ENCODE data around the gene TREML4. TPM values are rescaled to one million over a fixed set of nuclear protein-coding genes. Genes with fewer than 3 reads are reported as not detected.

Gene TREML4
- total and polyA plus RNA-seq, 2 experiments from 2014 or later: not detected

DNA sequence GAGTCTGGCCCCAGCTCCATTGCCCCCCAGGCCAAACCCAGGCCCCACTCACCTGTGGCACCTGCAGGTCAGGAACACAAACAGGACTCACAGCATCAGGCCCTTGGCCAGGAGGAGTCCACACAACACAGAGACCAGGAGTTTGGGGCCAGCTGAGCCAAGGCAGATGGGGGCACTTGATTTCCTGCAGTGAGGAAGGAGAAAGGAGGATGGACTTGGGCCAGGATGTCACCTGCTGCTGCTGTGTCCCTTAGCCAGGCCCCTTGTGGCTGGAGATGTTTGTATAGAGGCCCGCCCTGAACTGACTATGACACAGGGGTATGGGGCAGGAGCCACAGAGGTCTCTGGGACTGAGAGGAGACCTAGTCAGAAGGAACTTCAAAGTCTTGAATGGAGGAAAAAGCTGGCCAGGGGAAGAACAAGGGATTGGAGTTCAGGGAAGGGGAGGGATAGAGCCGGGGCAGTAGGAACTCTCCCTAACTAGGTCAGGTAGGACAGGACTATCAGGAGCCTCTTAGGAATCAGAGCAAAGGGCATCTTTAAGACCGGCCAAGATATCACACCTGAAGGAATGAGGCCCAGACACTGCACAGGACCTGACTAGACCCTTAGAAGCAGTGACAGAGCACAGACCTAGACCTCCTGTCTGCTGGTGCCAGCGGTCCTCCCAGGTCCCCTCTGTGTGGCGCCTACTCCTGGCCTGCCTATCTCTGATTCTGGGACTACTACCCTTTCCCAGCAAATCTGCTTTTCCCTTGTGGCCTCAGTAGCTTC, 18.4 kb upstream of the TREML4 start:
- H3K27ac ChIP-seq: peak overlapping the region; percentile 71
- H3K4me3 ChIP-seq: no peak overlapping the region
- H3K27me3 ChIP-seq: peaks cover 14% of the 10 kb centered on the region
- H3K36me3 ChIP-seq (replicated peaks; ENCODE audit: insufficient read depth, low read depth): no peaks in the 10 kb centered on the region
- no peak for TF ChIP-seq EZH2 (IDR thresholded peaks at IDR 0.05; ENCODE audit: borderline replicate concordance)
- no peak for TF ChIP-seq EZH2phosphoT487 (IDR thresholded peaks at IDR 0.05; ENCODE audit: low read depth, severe bottlenecking, unreplicated experiment)
- H3K4me2 ChIP-seq: no peak overlapping the region
- DNase-seq (ENCODE audit: low spot score): peak; percentile 35
- H4K20me1 ChIP-seq (ENCODE audit: insufficient read depth, poor library complexity, severe bottlenecking): no peaks in the 10 kb centered on the region
- no peaks in the 10 kb centered on the region for H3K9me3 ChIP-seq (ENCODE audit: low read depth)
- H2AFZ ChIP-seq: no peak overlapping the region
- no peaks in the 10 kb centered on the region for H3K9me2 ChIP-seq (replicated peaks; ENCODE audit: insufficient read depth)
- peaks cover 12% of the 10 kb centered on the region for H3K4me1 ChIP-seq (ENCODE audit: insufficient read depth)
- no peaks in the 10 kb centered on the region for H3K79me2 ChIP-seq
- 85% methylated on average over 5 of the region's 5 CpGs for WGBS (ENCODE audit: low lambda C conversion rate, missing lambda C conversion rate)

DNA sequence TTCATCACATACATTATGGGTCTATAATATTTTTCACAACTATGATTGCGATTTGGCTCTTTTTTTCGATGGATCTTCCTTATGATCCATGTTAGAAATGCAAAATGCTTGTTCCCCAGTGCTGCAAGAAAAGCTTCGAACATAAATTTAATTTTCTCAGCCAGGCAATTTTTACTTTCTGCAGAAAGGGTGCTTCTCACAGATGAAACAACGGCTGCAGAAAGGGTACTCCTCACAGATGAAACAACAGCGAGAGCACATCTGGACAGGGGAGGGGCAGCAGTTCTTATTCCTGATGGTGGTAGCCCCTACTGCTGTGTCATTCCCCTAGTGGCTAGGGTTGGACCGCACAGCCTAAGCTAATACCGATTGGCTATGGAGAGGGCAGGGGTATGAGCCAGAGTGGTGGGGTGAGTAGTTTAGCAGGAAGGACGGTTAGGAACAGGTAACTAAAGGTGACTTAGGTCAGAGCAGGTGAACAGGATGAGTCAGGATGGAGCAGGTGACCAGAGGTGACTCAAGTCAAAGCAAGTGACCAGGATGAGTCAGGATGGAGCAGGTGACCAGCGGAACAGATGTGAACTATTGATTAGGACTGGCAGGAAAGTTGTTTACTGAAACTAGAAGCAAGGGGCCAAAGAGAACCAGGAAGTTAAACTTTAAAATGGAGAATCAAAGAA, 13.4 kb upstream of the TREML4 start:
- Histone ChIP-seq H3K4me1 (ENCODE audit: insufficient read depth) (peaks cover 5% of the 10 kb centered on the region), H3K4me2 (no peak overlapping the region), H3K27ac (peak overlapping the region; percentile 87), H3K9me3 (ENCODE audit: low read depth) (peaks cover 4% of the 10 kb centered on the region), H3K4me3 (no peak overlapping the region), H4K20me1 (ENCODE audit: insufficient read depth, poor library complexity, severe bottlenecking) (no peaks in the 10 kb centered on the region), H3K79me2 (no peaks in the 10 kb centered on the region), H3K27me3 (peaks cover 7% of the 10 kb centered on the region), H2AFZ (no peak overlapping the region), H3K9me2 (replicated peaks; ENCODE audit: insufficient read depth) (no peaks in the 10 kb centered on the region), H3K36me3 (replicated peaks; ENCODE audit: insufficient read depth, low read depth) (no peaks in the 10 kb centered on the region)
- WGBS (ENCODE audit: low lambda C conversion rate, missing lambda C conversion rate): 65% methylated on average over 9 of the region's 9 CpGs
- peak; percentile 71 for DNase-seq (ENCODE audit: low spot score)
- TF ChIP-seq EZH2phosphoT487 (IDR thresholded peaks at IDR 0.05; ENCODE audit: low read depth, severe bottlenecking, unreplicated experiment) (no peak), EZH2 (IDR thresholded peaks at IDR 0.05; ENCODE audit: borderline replicate concordance) (no peak)
- TF ChIP-seq, protein P1, sequence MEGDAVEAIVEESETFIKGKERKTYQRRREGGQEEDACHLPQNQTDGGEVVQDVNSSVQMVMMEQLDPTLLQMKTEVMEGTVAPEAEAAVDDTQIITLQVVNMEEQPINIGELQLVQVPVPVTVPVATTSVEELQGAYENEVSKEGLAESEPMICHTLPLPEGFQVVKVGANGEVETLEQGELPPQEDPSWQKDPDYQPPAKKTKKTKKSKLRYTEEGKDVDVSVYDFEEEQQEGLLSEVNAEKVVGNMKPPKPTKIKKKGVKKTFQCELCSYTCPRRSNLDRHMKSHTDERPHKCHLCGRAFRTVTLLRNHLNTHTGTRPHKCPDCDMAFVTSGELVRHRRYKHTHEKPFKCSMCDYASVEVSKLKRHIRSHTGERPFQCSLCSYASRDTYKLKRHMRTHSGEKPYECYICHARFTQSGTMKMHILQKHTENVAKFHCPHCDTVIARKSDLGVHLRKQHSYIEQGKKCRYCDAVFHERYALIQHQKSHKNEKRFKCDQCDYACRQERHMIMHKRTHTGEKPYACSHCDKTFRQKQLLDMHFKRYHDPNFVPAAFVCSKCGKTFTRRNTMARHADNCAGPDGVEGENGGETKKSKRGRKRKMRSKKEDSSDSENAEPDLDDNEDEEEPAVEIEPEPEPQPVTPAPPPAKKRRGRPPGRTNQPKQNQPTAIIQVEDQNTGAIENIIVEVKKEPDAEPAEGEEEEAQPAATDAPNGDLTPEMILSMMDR (IDR thresholded peaks at IDR 0.05; ENCODE audit: poor library complexity): no peak

DNA sequence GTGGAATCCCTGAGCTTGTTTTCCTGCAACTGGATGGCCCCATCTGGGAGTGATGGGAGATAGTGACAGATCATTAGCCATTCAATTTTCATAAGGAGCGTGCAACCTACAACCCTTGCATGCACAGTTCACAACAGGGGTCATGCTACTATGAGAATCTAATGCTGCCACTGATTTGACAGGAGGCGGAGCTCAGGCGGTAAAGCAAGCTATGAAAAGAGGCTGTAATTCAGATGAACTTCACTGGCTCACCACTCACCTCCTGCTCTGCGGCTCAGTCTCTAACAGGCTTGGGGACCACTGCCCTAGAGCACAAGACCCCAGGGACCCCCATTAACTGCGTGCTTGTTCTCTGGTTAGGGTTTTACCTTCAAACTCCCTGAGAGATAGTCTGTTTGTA, 12.4 kb upstream of the TREML4 start:
- Histone ChIP-seq H2AFZ (no peak overlapping the region), H3K36me3 (replicated peaks; ENCODE audit: insufficient read depth, low read depth) (no peaks in the 10 kb centered on the region), H4K20me1 (ENCODE audit: insufficient read depth, poor library complexity, severe bottlenecking) (no peaks in the 10 kb centered on the region), H3K4me2 (no peak overlapping the region), H3K4me1 (ENCODE audit: insufficient read depth) (no peaks in the 10 kb centered on the region), H3K4me3 (no peak overlapping the region), H3K9me3 (ENCODE audit: low read depth) (peaks cover 11% of the 10 kb centered on the region), H3K27ac (no peak overlapping the region), H3K27me3 (peaks cover 6% of the 10 kb centered on the region), H3K79me2 (no peaks in the 10 kb centered on the region), H3K9me2 (replicated peaks; ENCODE audit: insufficient read depth) (no peaks in the 10 kb centered on the region)
- DNase-seq (ENCODE audit: low spot score): no peak
- TF ChIP-seq, protein P1 (IDR thresholded peaks at IDR 0.05; ENCODE audit: poor library complexity): no peak
- TF ChIP-seq EZH2phosphoT487 (IDR thresholded peaks at IDR 0.05; ENCODE audit: low read depth, severe bottlenecking, unreplicated experiment) (no peak), EZH2 (IDR thresholded peaks at IDR 0.05; ENCODE audit: borderline replicate concordance) (no peak)
- WGBS (ENCODE audit: low lambda C conversion rate, missing lambda C conversion rate): 82% methylated on average over 5 of the region's 5 CpGs

DNA sequence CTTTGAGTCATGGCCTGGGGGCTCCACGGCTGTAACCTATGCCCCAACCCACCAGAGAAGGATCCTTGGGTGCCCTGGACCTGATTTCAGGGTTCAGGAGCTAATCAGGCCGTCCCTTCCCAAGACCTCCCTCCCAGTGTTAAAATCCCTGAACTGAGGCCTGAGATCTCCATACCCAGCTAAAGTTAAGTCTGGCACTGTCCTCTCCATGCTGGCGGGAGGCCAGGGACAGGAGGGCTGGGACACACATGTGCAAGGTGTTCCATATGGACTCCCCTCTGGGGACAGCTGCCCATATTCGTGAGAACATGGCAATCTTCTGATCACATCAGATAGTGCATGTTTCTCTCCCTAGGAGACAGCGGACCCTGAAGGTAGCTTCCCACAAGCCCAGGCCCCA, 11.5 kb upstream of the TREML4 start:
- Histone ChIP-seq H3K4me1 (ENCODE audit: insufficient read depth) (no peaks in the 10 kb centered on the region), H4K20me1 (ENCODE audit: insufficient read depth, poor library complexity, severe bottlenecking) (no peaks in the 10 kb centered on the region), H3K27me3 (no peaks in the 10 kb centered on the region), H3K79me2 (no peaks in the 10 kb centered on the region), H2AFZ (no peak overlapping the region), H3K27ac (no peak overlapping the region), H3K36me3 (replicated peaks; ENCODE audit: insufficient read depth, low read depth) (no peaks in the 10 kb centered on the region), H3K4me2 (no peak overlapping the region), H3K9me2 (replicated peaks; ENCODE audit: insufficient read depth) (no peaks in the 10 kb centered on the region), H3K9me3 (ENCODE audit: low read depth) (peaks cover 11% of the 10 kb centered on the region), H3K4me3 (no peak overlapping the region)
- no peak for DNase-seq (ENCODE audit: low spot score)
- TF ChIP-seq EZH2phosphoT487 (IDR thresholded peaks at IDR 0.05; ENCODE audit: low read depth, severe bottlenecking, unreplicated experiment) (no peak), EZH2 (IDR thresholded peaks at IDR 0.05; ENCODE audit: borderline replicate concordance) (no peak)
- TF ChIP-seq, protein P1 (IDR thresholded peaks at IDR 0.05; ENCODE audit: poor library complexity): no peak
- 82% methylated on average over 5 of the region's 5 CpGs for WGBS (ENCODE audit: low lambda C conversion rate, missing lambda C conversion rate)
